Hair follicular keratinocyte (primary cell): Measurements from ENCODE around the gene ZFP1. TPM values are rescaled to one million over a fixed set of nuclear protein-coding genes. Genes with fewer than 3 reads are reported as not detected.

Experiments
- total RNA-seq: library from RNA; depleted of rRNA; stranded (reverse); fragments of >200 nt; gene quantifications from 2 replicates; pipeline ENCODE4 v1.2.3, GENCODE V29; 2015

Gene ZFP1
- total RNA-seq, result 5.5 and 10.2 TPM in 2 replicates

DNA sequence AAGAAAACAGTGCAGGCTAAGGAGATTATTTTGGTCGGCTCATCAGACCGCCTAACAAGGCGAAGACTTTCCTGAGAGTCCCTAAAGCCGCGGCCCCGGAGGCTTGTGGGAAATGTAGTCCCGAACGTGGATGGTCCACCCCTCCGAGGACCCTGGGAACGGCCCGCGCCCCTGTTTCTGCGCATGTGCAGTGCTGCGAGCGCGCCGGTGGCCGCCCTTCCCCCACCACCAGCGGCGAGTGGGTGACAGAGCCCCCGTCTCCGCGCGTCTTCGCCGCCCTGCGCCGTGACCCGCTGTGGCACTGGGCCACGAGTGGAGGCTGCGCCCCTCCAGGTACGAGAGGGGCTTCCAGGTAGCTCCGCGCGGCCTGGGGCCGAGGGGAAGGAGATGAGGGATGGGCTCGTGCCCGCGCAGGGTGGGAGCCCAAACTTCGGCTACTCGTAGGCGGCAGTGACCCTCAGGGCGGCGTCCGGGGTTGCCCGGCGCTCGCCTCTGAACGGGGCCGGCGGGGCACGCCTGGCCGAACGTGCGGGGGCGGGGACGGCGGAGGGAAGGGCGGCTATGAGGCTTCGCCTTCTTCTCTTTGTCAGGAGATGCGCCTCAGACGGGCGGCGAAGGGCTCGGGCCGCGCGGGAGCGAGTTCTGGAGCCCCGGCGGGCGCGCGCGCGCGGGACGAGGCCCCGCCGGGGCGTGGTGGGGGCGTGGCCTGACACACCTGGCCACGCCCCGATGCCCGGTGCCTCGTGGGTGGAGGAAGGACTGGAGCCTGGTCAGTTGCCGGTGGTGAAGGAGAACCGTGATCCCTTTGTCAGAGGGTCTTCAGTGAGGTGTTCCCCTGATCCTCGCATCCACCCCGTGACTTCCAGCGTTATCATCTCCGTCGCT lies at the start of gene ZFP1:
Gene ZFP1 (plus strand): TSS at position 214 of the 885 bp plus-strand sequence. CDS start 4,428 bp downstream, outside the sequence.

GRCh38 chr16:75116081-75116910 lies 32.0 kb upstream of the ZFP1 start, which contains the start of gene LDHD:
Gene LDHD (minus strand): TSS chr16:75116780. CDS start chr16:75116720, 60 bp downstream.

GRCh38 chr16:75206749-75207451 lies 58.6 kb downstream of the ZFP1 start, which contains the start of gene CTRB2:
Gene CTRB2 (minus strand): TSS chr16:75207161. CDS start chr16:75207141, 20 bp downstream.

DNA sequence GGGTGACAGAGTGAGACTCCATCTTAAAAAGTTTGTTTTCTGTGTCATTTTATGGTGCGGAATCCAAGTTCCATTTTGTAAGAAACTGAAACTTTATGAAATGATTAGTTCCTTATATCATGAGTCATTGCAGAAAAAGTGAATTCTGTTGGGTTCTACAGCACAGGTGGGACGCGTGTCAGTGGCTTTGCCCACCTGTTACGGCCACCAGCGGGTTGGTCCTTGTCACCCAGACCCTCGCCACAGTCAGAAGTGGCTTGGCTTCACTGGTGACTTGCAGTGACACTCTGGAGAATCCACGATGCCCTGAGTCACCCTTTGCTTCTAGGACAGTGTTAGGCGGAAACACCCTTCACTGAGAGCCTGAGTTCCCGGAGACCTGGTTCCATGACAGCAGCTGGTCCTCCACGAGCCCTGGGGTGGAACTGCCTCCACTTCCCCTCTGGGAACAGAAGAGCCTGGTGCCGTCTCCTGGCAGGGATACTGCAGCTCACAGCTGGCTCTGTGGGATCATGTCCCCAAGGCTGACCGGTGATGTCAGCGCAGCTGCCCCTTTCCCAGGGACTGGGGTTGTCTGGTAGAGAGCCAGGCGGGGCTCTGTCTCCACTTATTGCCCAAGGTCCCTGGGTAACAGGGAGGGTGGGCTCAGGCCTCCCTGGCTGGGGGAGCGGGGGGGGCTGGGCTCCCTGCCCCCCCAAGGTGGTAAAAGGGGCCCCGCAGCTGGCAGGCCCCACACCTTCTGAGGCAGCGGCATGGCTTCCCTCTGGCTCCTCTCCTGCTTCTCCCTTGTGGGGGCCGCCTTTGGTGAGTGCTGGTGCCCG lies 70.1 kb downstream of the ZFP1 start, which contains the start of gene CTRB1:
Gene CTRB1 (plus strand): TSS at position 733 of the 821 bp plus-strand sequence. CDS start 20 bp downstream, at position 753.

Other genes with a start within 250 kb of the ZFP1 start
- 10.4 and 18.3 TPM in 2 replicates for gene WDR59, start 163.4 kb upstream of the ZFP1 start, total RNA-seq
- gene ZNRF1, start 149.5 kb upstream of the ZFP1 start, total RNA-seq, result 18.4 and 33.8 TPM in 2 replicates
- gene LDHD, start 31.7 kb upstream of the ZFP1 start, total RNA-seq, result 0.53 and 2.7 TPM in 2 replicates
- not detected in 2 replicates for gene CTRB2, start 58.6 kb downstream of the ZFP1 start, total RNA-seq
- not detected in 2 replicates for gene CTRB1, start 70.5 kb downstream of the ZFP1 start, total RNA-seq
- gene BCAR1, start 103.1 kb downstream of the ZFP1 start, total RNA-seq, result 87.9 and 93.0 TPM in 2 replicates